RWPE1 (cell line): ENCODE results near the gene KAT2B.

Experiments
- CTCF ChIA-PET: fragments of 350-600 bp; sonication (Branson Sonifier 250); formaldehyde crosslinking; extraction: SDS; loops from one replicate; lab custom pipeline; 2021; lab: Yijun Ruan, JAX
- POLR2A ChIA-PET: fragments of 400-600 bp; formaldehyde crosslinking; extraction: SDS; loops from one replicate; lab custom pipeline; 2020; ENCODE audit warnings: antibody characterized with exemption; ENCODE audit not compliant: low non-redundant PET; lab: Yijun Ruan, JAX
- DNase-seq: peaks from one replicate; pipeline ENCODE4 v3.0.0; 2012; ENCODE audit warnings: low spot score
- H3K27ac ChIP-seq: fragments of 450-650 bp; 2 replicates; pipeline ENCODE4 v1.5.1; 2017
- CTCF ChIP-seq: fragments of 450-650 bp; conservative IDR thresholded peaks from 2 replicates; pipeline ENCODE4 v1.5.1; 2017; ENCODE audit warnings: low read depth, mild to moderate bottlenecking

The KAT2B gene

DNA sequence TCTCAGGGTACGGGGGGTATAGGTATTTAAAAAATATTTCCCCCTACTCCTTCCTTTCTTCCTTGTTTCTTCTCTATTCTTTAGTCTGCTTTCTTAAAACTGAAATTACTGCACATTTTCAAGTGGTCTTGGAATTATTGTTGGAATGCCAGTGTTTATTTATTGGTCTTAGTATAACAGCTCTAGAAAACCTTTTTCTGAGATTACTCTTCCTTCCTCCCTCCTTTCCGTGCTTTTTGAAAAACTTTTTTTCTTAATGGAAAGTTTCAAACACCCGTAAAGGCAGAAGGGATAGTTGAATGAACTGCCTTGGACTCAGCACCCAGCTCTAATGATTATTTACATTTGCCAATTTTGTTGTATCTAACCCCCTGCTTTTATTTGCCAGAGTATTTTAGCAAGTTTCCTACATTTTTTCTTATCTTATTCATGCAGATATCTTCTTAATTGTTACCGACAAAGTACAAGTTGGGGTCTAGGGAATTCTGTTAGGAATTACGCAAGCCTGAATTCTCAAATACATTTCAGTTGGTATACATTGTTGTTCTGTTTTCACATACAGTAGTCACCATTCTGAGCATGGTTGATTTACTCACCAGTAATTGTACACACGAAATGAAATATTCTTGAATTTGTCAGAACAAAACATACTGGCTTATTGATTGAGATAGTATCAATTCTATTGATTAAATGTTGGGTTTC is 36.2 kb downstream of the KAT2B start:
- TF ChIP-seq CTCF, result no peak
- CTCF ChIA-PET, result no interaction called here
- DNase-seq, result no peak

GRCh38 chr3:20077068-20077467 is 36.8 kb downstream of the KAT2B start:
- no peak overlapping the region for H3K27ac ChIP-seq
- ChIA-PET CTCF (no interaction called here), POLR2A (no interaction called here)
- no peak for TF ChIP-seq CTCF
- no peak for DNase-seq

More for the DNA sequence above, 36.2 kb downstream of the KAT2B start:
- H3K27ac ChIP-seq, result no peak overlapping the region
- POLR2A ChIA-PET, result no interaction called here

- no peak for TF ChIP-seq CTCF
- POLR2A ChIA-PET, result no interaction called here
- DNase-seq, result no peak
- CTCF ChIA-PET, result no interaction called here
- no peak overlapping the region for H3K27ac ChIP-seq
Measured at GRCh38 chr3:20078194-20078714, 38.0 kb downstream of the KAT2B start.

GRCh38 chr3:20079621-20080020 is 39.4 kb downstream of the KAT2B start:
- H3K27ac ChIP-seq, result no peak overlapping the region
- POLR2A ChIA-PET, result no interaction called here
- DNase-seq, result no peak
- CTCF ChIA-PET, result no interaction called here
- TF ChIP-seq CTCF, result no peak

DNA sequence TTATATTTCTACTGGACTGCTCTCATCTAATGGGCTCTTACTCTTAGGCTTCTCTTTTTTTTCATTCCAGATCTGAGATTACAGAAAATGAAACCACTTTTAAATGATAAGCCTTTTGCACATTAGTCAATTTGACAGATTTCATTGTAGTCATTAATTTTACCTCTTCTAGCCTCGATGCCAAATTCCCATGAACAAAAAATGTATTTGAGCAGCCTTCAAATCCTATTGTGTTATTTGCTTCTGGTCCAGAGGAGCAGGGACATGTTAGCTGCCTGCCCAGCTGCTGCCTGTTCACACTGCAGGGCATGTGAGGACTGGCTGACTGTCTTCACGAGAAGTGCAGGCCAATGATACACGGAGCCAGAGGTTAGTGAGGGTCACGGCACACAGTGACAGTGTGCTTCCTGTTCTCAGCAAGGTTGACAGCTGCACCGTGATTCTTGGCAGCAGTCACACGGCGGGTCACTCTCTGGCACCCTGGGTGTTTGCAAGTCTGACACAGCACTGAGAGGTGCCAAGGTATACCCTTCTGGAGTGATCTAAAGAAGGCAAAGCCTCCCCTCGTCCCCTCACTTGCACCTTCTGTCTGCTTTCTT is 40.8 kb downstream of the KAT2B start:
- ChIA-PET POLR2A (no interaction called here), CTCF (no interaction called here)
- TF ChIP-seq CTCF, result no peak
- DNase-seq, result no peak
- peak overlapping the region; percentile 81 for H3K27ac ChIP-seq

DNA sequence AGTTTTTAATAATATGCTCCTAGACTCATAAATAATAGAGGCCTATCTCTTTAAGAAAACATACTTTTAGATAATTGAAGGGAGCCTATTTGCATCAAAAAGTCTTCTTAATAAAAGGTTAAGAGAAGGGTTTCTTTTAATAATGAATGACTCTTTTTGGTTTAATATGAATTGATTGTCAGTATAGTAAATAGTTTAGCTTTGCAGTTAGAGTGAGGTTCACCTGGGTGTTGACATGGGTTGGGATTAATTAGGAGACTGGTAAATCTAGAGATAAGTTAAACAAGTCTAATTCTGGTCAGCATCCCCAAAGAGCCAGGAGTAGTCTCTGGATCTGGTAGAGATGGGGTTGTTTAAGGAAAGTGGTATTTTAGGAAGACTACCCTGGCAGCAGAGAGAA is 43.0 kb downstream of the KAT2B start:
- no peak for DNase-seq
- H3K27ac ChIP-seq, result no peak overlapping the region
- ChIA-PET CTCF (no interaction called here), POLR2A (no interaction called here)
- no peak for TF ChIP-seq CTCF
